CD4-positive, CD25-positive, alpha-beta regulatory T cell (primary cell): ENCODE data around the gene CD22. TPM values are rescaled to one million over a fixed set of nuclear protein-coding genes. Genes with fewer than 3 reads are reported as not detected.
"Not testable (repeated sequence)": the region's sequence is repeated elsewhere in the genome, so short reads cannot be mapped to it uniquely, and the experiment has no call there.

ENCODE experiments used
- ATAC-seq, 2 donors: fragments of 150-1000 bp; cut with Tn5 transposase; one replicate each; pipeline ENCODE4 v1.10.0; 2021; ENCODE audit warnings: low read depth in 2 of 2, moderate number of reproducible peaks in 2 of 2, moderate library complexity in 1 of 2
- DNase-seq, 3 donors: peaks; one replicate each; pipeline versions ENCODE4 v3.0.0 to v3.0.0-alpha.2; 2012 to 2022; ENCODE audit warnings: mixed read lengths in 1 of 3
- H3K27ac ChIP-seq: one replicate; pipeline ENCODE4 v1.7.0; 2013; ENCODE audit warnings: mild to moderate bottlenecking, low read length; ENCODE audit not compliant: insufficient read depth, poor library complexity, severe bottlenecking
- H3K27me3 ChIP-seq: one replicate; pipeline ENCODE4 v1.7.0; 2013; ENCODE audit warnings: low read length; ENCODE audit not compliant: control insufficient read depth, insufficient read depth
- H3K36me3 ChIP-seq: one replicate; pipeline ENCODE4 v1.7.0; 2013; ENCODE audit warnings: mild to moderate bottlenecking, low read length, moderate library complexity; ENCODE audit not compliant: control insufficient read depth, insufficient read depth
- H3K4me1 ChIP-seq: 2 replicates; pipeline ENCODE4 v1.7.0; 2013; ENCODE audit warnings: mild to moderate bottlenecking, low read length; ENCODE audit not compliant: insufficient read depth, control insufficient read depth, poor library complexity, severe bottlenecking
- H3K4me3 ChIP-seq: one replicate; pipeline ENCODE4 v1.7.0; 2013; ENCODE audit warnings: low read depth, mild to moderate bottlenecking, low read length, moderate library complexity
- H3K9me3 ChIP-seq, 2 experiments: 1 replicate in 1 of 2; 2 replicates in 1 of 2; pipeline ENCODE4 v1.7.0; 2013; ENCODE audit warnings: low read length in 2 of 2, mild to moderate bottlenecking in 1 of 2, moderate library complexity in 1 of 2; ENCODE audit not compliant: control insufficient read depth in 2 of 2
- H3K27ac Mint-ChIP-seq, 3 donors: one replicate each; pipeline ENCODE4 v1.8.0; 2020 to 2022; ENCODE audit warnings: mild to moderate bottlenecking in 3 of 3, mixed read lengths in 3 of 3, moderate library complexity in 2 of 3
- H3K27me3 Mint-ChIP-seq: one replicate; pipeline ENCODE4 v1.8.0; 2022; ENCODE audit warnings: mild to moderate bottlenecking, mixed read lengths
- H3K36me3 Mint-ChIP-seq: one replicate; pipeline ENCODE4 v1.8.0; 2020; ENCODE audit warnings: mixed read lengths
- H3K4me1 Mint-ChIP-seq, 4 donors: one replicate each; pipeline ENCODE4 v1.8.0; 2020 to 2022; ENCODE audit warnings: mixed read lengths in 4 of 4, mild to moderate bottlenecking in 1 of 4
- H3K4me3 Mint-ChIP-seq, 4 donors: one replicate each; pipeline ENCODE4 v1.8.0; 2020 to 2022; ENCODE audit warnings: mild to moderate bottlenecking in 4 of 4, mixed read lengths in 4 of 4, moderate library complexity in 3 of 4
- H3K9me3 Mint-ChIP-seq, 7 donors: one replicate each; pipeline ENCODE4 v1.8.0; 2020 to 2022; ENCODE audit warnings: mixed read lengths in 7 of 7, mild to moderate bottlenecking in 3 of 7, moderate library complexity in 2 of 7
- polyA plus RNA-seq, 4 donors: library from polyadenylated mRNA; unstranded; fragments of 300-500 nt; fragmentation: Illumina TruSeq; gene quantifications; one replicate each; pipeline ENCODE4 v1.2.3, GENCODE V29; 2021
- total RNA-seq: library from RNA; stranded (reverse); gene quantifications from one replicate; pipeline ENCODE4 v1.2.3, GENCODE V29; 2022

The CD22 gene
- total and polyA plus RNA-seq, 5 donors from 2014 or later: 0.15 to 3.3 (median 1.1) TPM; not detected in 1

DNA sequence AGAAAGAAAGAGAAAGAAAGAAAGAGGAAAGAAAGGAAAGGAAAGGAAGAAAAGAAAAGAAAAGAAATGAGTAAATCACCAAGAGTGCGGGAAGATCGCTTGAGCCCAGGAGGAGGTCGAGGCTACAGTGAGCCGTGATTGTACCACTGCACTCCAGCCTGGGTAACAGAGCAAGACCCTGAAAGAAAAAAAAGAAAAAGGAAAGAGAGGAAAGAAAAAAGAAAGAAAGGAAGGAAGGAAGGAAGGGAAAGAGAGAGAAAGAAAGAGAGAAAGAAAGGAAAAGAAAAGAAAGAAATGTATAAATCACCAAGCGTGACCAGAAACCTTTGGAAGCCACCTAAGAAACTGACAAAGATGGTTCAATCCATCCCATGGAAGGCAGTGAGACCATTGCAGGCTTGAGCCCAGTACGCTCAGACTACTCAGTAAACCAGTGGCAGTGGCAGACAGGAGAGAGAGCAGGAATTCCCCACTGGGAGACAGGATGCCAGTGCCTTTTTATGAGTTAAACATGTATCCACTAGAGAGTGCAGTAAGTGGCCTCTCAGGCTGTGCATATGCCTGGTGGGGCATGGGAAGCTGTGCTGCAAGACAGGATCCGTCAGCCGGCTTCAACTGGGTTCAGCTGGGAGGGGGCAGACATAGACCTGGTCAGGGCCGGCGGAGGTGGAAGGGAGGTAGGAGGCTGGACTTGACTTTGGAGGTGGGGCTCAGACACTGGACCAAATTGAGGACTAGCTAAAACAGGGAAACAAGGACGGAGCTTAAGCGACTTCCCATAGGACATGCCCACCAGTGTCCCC is 46.7 kb downstream of the CD22 start:
- no peak overlapping the region for H3K27ac ChIP-seq
- H3K9me3 ChIP-seq: peaks cover 0 to 4% of the 10 kb centered on the region in 2 experiments
- H3K27ac Mint-ChIP-seq: no peak overlapping the region
- no peaks in the 10 kb centered on the region for H3K36me3 ChIP-seq
- H3K27me3 ChIP-seq: no peaks in the 10 kb centered on the region
- ATAC-seq (no peak), DNase-seq (no peak)
- peaks cover 0 to 2% (median 0%) of the 10 kb centered on the region in 4 donors for H3K4me1 Mint-ChIP-seq
- no peaks in the 10 kb centered on the region for H3K4me1 ChIP-seq
- no peak overlapping the region for H3K4me3 ChIP-seq
- H3K9me3 Mint-ChIP-seq: peaks cover 0 to 5% (median 0%) of the 10 kb centered on the region in 7 donors
- H3K36me3 Mint-ChIP-seq: no peaks in the 10 kb centered on the region
- H3K4me3 Mint-ChIP-seq: no peak overlapping the region
- H3K27me3 Mint-ChIP-seq: peaks cover 19% of the 10 kb centered on the region

DNA sequence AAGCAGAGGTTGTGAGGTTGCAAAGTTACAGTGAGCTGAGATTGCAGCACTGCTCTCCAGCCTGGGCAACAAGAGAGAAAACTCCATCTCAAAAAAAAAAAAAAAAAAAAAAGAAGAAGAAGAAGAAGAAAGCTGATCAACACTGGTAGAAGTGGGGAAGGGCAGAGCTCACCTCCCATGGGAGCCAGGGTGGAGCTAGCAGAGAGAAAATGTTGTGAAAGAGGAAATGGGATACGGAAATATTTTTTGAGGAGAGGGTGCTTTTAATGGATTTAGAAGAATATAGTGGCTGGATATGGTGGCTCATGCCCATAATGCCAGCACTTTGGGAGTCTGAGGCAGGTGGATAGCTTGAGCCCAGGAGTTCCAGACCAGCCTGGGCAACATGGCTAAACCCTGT is 48.7 kb downstream of the CD22 start:
- DNase-seq (no peak), ATAC-seq (no peak)
- H3K36me3 ChIP-seq: no peaks in the 10 kb centered on the region
- H3K9me3 ChIP-seq: peaks cover 0 to 4% of the 10 kb centered on the region in 2 experiments
- H3K4me3 ChIP-seq: no peak overlapping the region
- no peaks in the 10 kb centered on the region for H3K4me1 ChIP-seq
- Mint-ChIP-seq H3K4me1 (peaks cover 0 to 2% (median 0%) of the 10 kb centered on the region in 4 donors), H3K9me3 (peaks cover 0 to 7% (median 0%) of the 10 kb centered on the region in 7 donors), H3K4me3 (no peak overlapping the region), H3K36me3 (no peaks in the 10 kb centered on the region), H3K27ac (no peak overlapping the region), H3K27me3 (peaks cover 19% of the 10 kb centered on the region)
- peaks cover 4% of the 10 kb centered on the region for H3K27me3 ChIP-seq
- H3K27ac ChIP-seq: no peak overlapping the region

DNA sequence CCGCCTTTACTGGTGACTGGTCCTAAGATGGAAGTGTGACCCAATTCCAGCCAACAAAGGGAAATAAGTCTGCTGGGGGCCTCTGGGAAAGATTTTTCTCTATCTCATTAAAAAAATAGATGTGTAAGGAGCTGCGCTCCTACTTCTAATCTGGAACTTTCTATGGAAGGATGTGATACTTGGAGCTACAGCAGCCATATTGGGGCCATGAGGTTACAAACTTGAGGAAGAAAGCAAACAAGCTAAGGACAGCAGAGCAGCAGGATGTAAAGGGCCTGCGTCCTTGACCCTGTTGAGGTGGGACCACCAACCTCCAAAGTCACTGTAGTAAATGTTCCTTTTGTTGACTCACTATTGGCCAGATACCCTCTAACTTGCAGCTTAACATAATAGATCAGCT is 49.4 kb downstream of the CD22 start:
- Histone ChIP-seq H3K4me3 (no peak overlapping the region), H3K36me3 (no peaks in the 10 kb centered on the region), H3K4me1 (no peaks in the 10 kb centered on the region), H3K27ac (no peak overlapping the region), H3K27me3 (peaks cover 4% of the 10 kb centered on the region), H3K9me3 (peaks cover 0 to 4% of the 10 kb centered on the region in 2 experiments)
- H3K9me3 Mint-ChIP-seq: peaks cover 0 to 7% (median 0%) of the 10 kb centered on the region in 7 donors
- peaks cover 0 to 2% (median 0%) of the 10 kb centered on the region in 4 donors for H3K4me1 Mint-ChIP-seq
- H3K36me3 Mint-ChIP-seq: no peaks in the 10 kb centered on the region
- peaks cover 22% of the 10 kb centered on the region for H3K27me3 Mint-ChIP-seq
- DNase-seq (no peak), ATAC-seq (no peak)
- H3K27ac Mint-ChIP-seq: no peak overlapping the region
- no peak overlapping the region for H3K4me3 Mint-ChIP-seq

DNA sequence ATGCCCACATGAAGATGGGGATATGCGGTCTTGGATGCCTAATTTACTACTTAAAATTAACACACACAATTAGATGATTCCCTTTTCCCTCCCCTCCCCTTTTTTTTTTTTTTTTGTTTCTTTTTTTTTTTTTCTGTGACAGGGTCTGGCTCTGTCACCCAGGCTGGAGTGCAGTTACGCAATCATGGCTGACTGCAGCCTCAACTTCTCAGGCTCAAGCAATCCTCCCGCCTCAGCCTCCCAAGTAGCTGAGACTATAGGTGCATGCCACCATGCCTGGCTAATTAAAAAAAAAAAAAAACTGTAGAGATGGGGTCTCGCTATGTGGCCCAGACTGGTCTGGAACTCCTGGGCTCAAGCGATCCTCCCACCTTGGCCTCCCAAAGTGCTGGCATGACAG is 50.6 kb downstream of the CD22 start:
- not testable (repeated sequence) for H3K36me3 Mint-ChIP-seq, H3K9me3 Mint-ChIP-seq, ATAC-seq, H3K9me3 ChIP-seq, H3K36me3 ChIP-seq, H3K4me1 Mint-ChIP-seq, H3K27ac ChIP-seq, H3K27me3 ChIP-seq, H3K4me3 Mint-ChIP-seq, DNase-seq, H3K4me1 ChIP-seq, H3K4me3 ChIP-seq, H3K27ac Mint-ChIP-seq
- peaks cover 28% of the 10 kb centered on the region for H3K27me3 Mint-ChIP-seq

GRCh38 chr19:35379992-35380391 is 51.0 kb downstream of the CD22 start:
- H3K9me3 ChIP-seq: peaks cover 0 to 4% of the 10 kb centered on the region in 2 experiments
- H3K27me3 Mint-ChIP-seq: peaks cover 25% of the 10 kb centered on the region
- no peak overlapping the region for H3K27ac Mint-ChIP-seq
- peaks cover 7% of the 10 kb centered on the region for H3K27me3 ChIP-seq
- no peak for ATAC-seq
- no peak overlapping the region for H3K4me3 ChIP-seq
- no peaks in the 10 kb centered on the region for H3K36me3 ChIP-seq
- DNase-seq: no peak
- H3K4me3 Mint-ChIP-seq: no peak overlapping the region
- no peaks in the 10 kb centered on the region for H3K36me3 Mint-ChIP-seq
- peaks cover 0 to 2% (median 0%) of the 10 kb centered on the region in 4 donors for H3K4me1 Mint-ChIP-seq
- peaks cover 0 to 10% (median 0%) of the 10 kb centered on the region in 7 donors for H3K9me3 Mint-ChIP-seq
- no peaks in the 10 kb centered on the region for H3K4me1 ChIP-seq
- H3K27ac ChIP-seq: no peak overlapping the region

GRCh38 chr19:35380450-35381124 is 51.6 kb downstream of the CD22 start:
- Mint-ChIP-seq H3K4me3 (no peak overlapping the region), H3K36me3 (no peaks in the 10 kb centered on the region), H3K27me3 (peaks cover 24% of the 10 kb centered on the region), H3K27ac (no peak overlapping the region), H3K4me1 (peaks cover 0 to 2% (median 0%) of the 10 kb centered on the region in 4 donors), H3K9me3 (peaks cover 0 to 10% (median 0%) of the 10 kb centered on the region in 7 donors)
- H3K4me3 ChIP-seq: no peak overlapping the region
- H3K9me3 ChIP-seq: peaks cover 0 to 4% of the 10 kb centered on the region in 2 experiments
- ATAC-seq: no peak
- no peaks in the 10 kb centered on the region for H3K4me1 ChIP-seq
- no peak overlapping the region for H3K27ac ChIP-seq
- DNase-seq: no peak
- H3K36me3 ChIP-seq: no peaks in the 10 kb centered on the region
- H3K27me3 ChIP-seq: peaks cover 7% of the 10 kb centered on the region

GRCh38 chr19:35381318-35381717 is 52.3 kb downstream of the CD22 start:
- H3K4me1 Mint-ChIP-seq: peaks cover 0 to 2% (median 0%) of the 10 kb centered on the region in 4 donors
- ATAC-seq (no peak), DNase-seq (no peak)
- Histone ChIP-seq H3K27me3 (peaks cover 7% of the 10 kb centered on the region), H3K4me1 (no peaks in the 10 kb centered on the region), H3K9me3 (peaks cover 0 to 7% of the 10 kb centered on the region in 2 experiments), H3K36me3 (no peaks in the 10 kb centered on the region), H3K4me3 (no peak overlapping the region), H3K27ac (no peak overlapping the region)
- no peak overlapping the region for H3K4me3 Mint-ChIP-seq
- H3K27ac Mint-ChIP-seq: peak overlapping the region in 1 of 3 donors; percentile 58
- peaks cover 19% of the 10 kb centered on the region for H3K27me3 Mint-ChIP-seq
- H3K36me3 Mint-ChIP-seq: no peaks in the 10 kb centered on the region
- peaks cover 0 to 10% (median 1%) of the 10 kb centered on the region in 7 donors for H3K9me3 Mint-ChIP-seq
